ENCODE data around the gene PRKCQ.

The PRKCQ gene

GRCh38 chr10:6460861-6461409 is 119.1 kb downstream of the PRKCQ start:
- Histone ChIP-seq H3K9ac (ENCODE audit: low read length) (no peak overlapping the region), H3K9me2 (replicated peaks; ENCODE audit: insufficient read depth, low read length) (no peaks in the 10 kb centered on the region), H4K20me1 (ENCODE audit: low read depth, low read length) (no peaks in the 10 kb centered on the region), H3K4me3 (ENCODE audit: insufficient read depth, low read length, poor library complexity, severe bottlenecking) (no peak overlapping the region), H3K9me3 (ENCODE audit: insufficient read depth, low read length) (no peaks in the 10 kb centered on the region), H3F3A (ENCODE audit: insufficient read depth) (no peaks in the 10 kb centered on the region), H3K79me2 (ENCODE audit: insufficient read depth, low read length) (no peaks in the 10 kb centered on the region), H2AFZ (ENCODE audit: low read depth, low read length, severe bottlenecking) (no peak overlapping the region), H3K4me2 (ENCODE audit: low read depth, low read length, poor library complexity, severe bottlenecking) (no peak overlapping the region), H3K27me3 (ENCODE audit: low read length) (no peaks in the 10 kb centered on the region), H3K27ac (ENCODE audit: low read depth, low read length) (no peak overlapping the region), H3K36me3 (ENCODE audit: low read length) (no peaks in the 10 kb centered on the region)
- TF ChIP-seq CTCF (IDR thresholded peaks at IDR 0.05; ENCODE audit: insufficient read depth, low read length, poor library complexity, severe bottlenecking) (no peak), EZH2phosphoT487 (conservative IDR thresholded peaks at IDR 0.05; ENCODE audit: low read length) (no peak)

GRCh38 chr10:6458814-6459213 is 121.3 kb downstream of the PRKCQ start:
- no peak overlapping the region for H2AFZ ChIP-seq (ENCODE audit: low read depth, low read length, severe bottlenecking)
- no peaks in the 10 kb centered on the region for H3K27me3 ChIP-seq (ENCODE audit: low read length)
- no peak overlapping the region for H3K9ac ChIP-seq (ENCODE audit: low read length)
- H3F3A ChIP-seq (ENCODE audit: insufficient read depth) = no peaks in the 10 kb centered on the region
- H4K20me1 ChIP-seq (ENCODE audit: low read depth, low read length) = no peaks in the 10 kb centered on the region
- no peak overlapping the region for H3K4me2 ChIP-seq (ENCODE audit: low read depth, low read length, poor library complexity, severe bottlenecking)
- no peak for TF ChIP-seq EZH2phosphoT487 (conservative IDR thresholded peaks at IDR 0.05; ENCODE audit: low read length)
- no peak for TF ChIP-seq CTCF (IDR thresholded peaks at IDR 0.05; ENCODE audit: insufficient read depth, low read length, poor library complexity, severe bottlenecking)
- no peaks in the 10 kb centered on the region for H3K79me2 ChIP-seq (ENCODE audit: insufficient read depth, low read length)
- no peak overlapping the region for H3K27ac ChIP-seq (ENCODE audit: low read depth, low read length)
- H3K9me3 ChIP-seq (ENCODE audit: insufficient read depth, low read length) = no peaks in the 10 kb centered on the region
- H3K36me3 ChIP-seq (ENCODE audit: low read length) = no peaks in the 10 kb centered on the region
- no peaks in the 10 kb centered on the region for H3K9me2 ChIP-seq (replicated peaks; ENCODE audit: insufficient read depth, low read length)
- no peak overlapping the region for H3K4me3 ChIP-seq (ENCODE audit: insufficient read depth, low read length, poor library complexity, severe bottlenecking)

GRCh38 chr10:6457376-6457775 is 122.7 kb downstream of the PRKCQ start:
- Histone ChIP-seq H3F3A (ENCODE audit: insufficient read depth) (no peaks in the 10 kb centered on the region), H3K4me2 (ENCODE audit: low read depth, low read length, poor library complexity, severe bottlenecking) (no peak overlapping the region), H3K4me3 (ENCODE audit: insufficient read depth, low read length, poor library complexity, severe bottlenecking) (no peak overlapping the region), H3K9me3 (ENCODE audit: insufficient read depth, low read length) (no peaks in the 10 kb centered on the region), H3K9me2 (replicated peaks; ENCODE audit: insufficient read depth, low read length) (no peaks in the 10 kb centered on the region), H3K9ac (ENCODE audit: low read length) (no peak overlapping the region), H2AFZ (ENCODE audit: low read depth, low read length, severe bottlenecking) (no peak overlapping the region), H3K27ac (ENCODE audit: low read depth, low read length) (no peak overlapping the region), H3K79me2 (ENCODE audit: insufficient read depth, low read length) (no peaks in the 10 kb centered on the region), H3K36me3 (ENCODE audit: low read length) (no peaks in the 10 kb centered on the region), H4K20me1 (ENCODE audit: low read depth, low read length) (no peaks in the 10 kb centered on the region), H3K27me3 (ENCODE audit: low read length) (no peaks in the 10 kb centered on the region)
- TF ChIP-seq CTCF (IDR thresholded peaks at IDR 0.05; ENCODE audit: insufficient read depth, low read length, poor library complexity, severe bottlenecking) = no peak
- no peak for TF ChIP-seq EZH2phosphoT487 (conservative IDR thresholded peaks at IDR 0.05; ENCODE audit: low read length)
